ENCODE results near the gene YARS2.
"Not testable (repeated sequence)": the region's sequence is repeated elsewhere in the genome, so short reads cannot be mapped to it uniquely, and the experiment has no call there.

YARS2 gene

DNA sequence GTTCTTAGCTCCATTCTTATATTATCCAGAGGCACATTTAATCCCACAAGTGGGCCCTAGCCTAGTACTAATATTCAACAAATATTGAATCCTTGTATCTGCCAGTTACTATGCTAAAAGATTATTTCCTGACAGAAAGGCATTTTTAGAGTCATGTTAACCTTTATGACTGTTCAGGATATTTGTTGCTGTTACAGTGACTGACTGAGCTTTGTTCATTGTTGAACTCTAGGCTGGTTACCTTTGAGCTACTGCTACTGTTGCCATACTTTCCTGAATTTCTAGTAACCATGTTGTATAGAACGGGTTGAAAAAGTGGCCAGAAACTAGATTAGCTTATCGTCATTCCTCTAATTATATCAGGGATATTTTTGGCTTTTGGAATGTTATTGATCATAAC, 46.8 kb downstream of the YARS2 start:
- H3K36me3 ChIP-seq (ENCODE audit: control insufficient read depth, insufficient read depth, low read length) = peaks cover 61% of the 10 kb centered on the region
- no peaks in the 10 kb centered on the region for H3K27me3 ChIP-seq (ENCODE audit: control insufficient read depth, insufficient read depth, low read length)
- H3K9me3 ChIP-seq (ENCODE audit: control insufficient read depth, insufficient read depth, low read depth, low read length) = no peaks in the 10 kb centered on the region
- H3K4me3 ChIP-seq (ENCODE audit: low read depth, low read length) = no peak overlapping the region
- H3K4me1 ChIP-seq (ENCODE audit: control insufficient read depth, insufficient read depth, low read length) = no peaks in the 10 kb centered on the region
- no peak overlapping the region for H3K9ac ChIP-seq (ENCODE audit: low read length)
- H3K27ac ChIP-seq (ENCODE audit: low read depth, low read length) = no peak overlapping the region

DNA sequence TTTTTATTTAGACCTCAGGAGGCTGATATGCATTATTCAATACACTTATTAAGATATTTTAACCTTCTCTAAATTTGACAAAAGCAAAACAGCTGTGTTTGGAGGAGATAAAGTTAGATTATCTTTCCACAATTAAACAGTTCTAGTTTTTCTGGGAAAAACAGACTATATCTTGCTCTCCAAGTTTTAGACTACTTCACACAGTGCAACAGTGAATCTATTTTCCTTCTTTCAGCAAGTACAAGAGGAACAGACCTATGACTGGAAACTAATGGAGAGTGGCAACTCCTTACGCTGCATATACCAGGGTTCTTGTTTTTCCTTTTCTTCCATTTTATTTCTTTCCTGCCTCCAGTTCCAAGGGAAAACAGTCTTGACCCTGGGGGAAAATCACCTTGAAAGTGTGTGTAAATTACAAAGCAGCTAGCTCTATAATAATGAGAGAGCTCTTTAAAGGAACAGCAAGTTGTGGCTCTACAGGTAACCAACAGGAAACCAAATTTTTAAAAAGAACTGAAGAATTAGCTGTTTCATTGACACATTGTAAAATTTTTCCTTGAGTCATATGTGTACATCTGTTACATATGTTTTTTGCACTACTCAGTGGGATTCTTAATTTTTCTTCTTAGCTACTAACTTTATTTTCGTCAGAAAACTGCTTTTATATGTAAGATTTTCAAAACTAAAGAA, 49.2 kb downstream of the YARS2 start:
- Histone ChIP-seq H3K27ac (ENCODE audit: low read depth, low read length) (no peak overlapping the region), H3K9ac (ENCODE audit: low read length) (no peak overlapping the region), H3K9me3 (ENCODE audit: control insufficient read depth, insufficient read depth, low read depth, low read length) (no peaks in the 10 kb centered on the region), H3K4me1 (ENCODE audit: control insufficient read depth, insufficient read depth, low read length) (no peaks in the 10 kb centered on the region), H3K4me3 (ENCODE audit: low read depth, low read length) (no peak overlapping the region), H3K27me3 (ENCODE audit: control insufficient read depth, insufficient read depth, low read length) (no peaks in the 10 kb centered on the region), H3K36me3 (ENCODE audit: control insufficient read depth, insufficient read depth, low read length) (peaks cover 41% of the 10 kb centered on the region)

DNA sequence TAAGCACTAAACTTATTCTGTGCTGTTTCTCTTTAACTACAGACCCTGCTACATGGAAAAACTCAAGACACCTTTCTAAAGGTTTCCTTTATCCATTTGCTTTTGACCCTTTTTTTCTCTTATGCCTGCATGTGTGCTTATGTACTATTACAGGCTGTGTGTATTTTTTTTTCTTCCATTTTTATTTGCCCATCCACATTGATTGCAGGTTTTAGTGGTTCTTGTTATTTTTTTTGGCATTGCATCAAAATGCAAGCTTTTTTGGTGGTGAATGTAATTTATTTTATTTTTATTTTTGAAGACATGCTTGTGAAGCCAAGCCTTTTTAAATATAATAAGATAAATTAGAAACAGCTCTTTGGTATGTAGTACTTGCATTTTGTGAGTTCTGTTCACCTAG, 49.9 kb downstream of the YARS2 start:
- Histone ChIP-seq H3K27ac (ENCODE audit: low read depth, low read length) (no peak overlapping the region), H3K27me3 (ENCODE audit: control insufficient read depth, insufficient read depth, low read length) (no peaks in the 10 kb centered on the region), H3K36me3 (ENCODE audit: control insufficient read depth, insufficient read depth, low read length) (peaks cover 36% of the 10 kb centered on the region), H3K9ac (ENCODE audit: low read length) (no peak overlapping the region), H3K4me3 (ENCODE audit: low read depth, low read length) (no peak overlapping the region), H3K4me1 (ENCODE audit: control insufficient read depth, insufficient read depth, low read length) (no peaks in the 10 kb centered on the region), H3K9me3 (ENCODE audit: control insufficient read depth, insufficient read depth, low read depth, low read length) (no peaks in the 10 kb centered on the region)

DNA sequence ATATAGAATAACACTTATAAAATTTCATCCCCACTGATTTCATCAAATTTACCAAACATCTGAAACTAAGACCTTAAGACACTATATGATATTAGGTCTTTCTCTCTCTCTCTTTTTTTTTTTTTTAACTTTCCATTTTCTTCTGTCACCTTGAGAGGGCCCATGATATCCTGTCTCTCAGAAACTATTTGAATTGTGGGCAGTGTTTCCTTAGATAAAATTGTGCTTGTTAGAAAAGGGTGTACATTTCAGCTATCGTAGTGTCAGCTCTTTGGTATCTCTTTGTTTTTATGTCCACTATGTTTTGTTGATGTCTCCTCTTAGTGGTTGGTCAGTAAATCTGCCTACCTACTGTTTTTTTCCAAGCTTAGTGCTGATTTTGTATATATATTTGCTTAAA, 52.8 kb downstream of the YARS2 start:
- H3K36me3 ChIP-seq (ENCODE audit: control insufficient read depth, insufficient read depth, low read length) = peaks cover 17% of the 10 kb centered on the region
- H3K4me3 ChIP-seq (ENCODE audit: low read depth, low read length) = no peak overlapping the region
- no peak overlapping the region for H3K9ac ChIP-seq (ENCODE audit: low read length)
- H3K27me3 ChIP-seq (ENCODE audit: control insufficient read depth, insufficient read depth, low read length) = no peaks in the 10 kb centered on the region
- H3K27ac ChIP-seq (ENCODE audit: low read depth, low read length) = no peak overlapping the region
- H3K9me3 ChIP-seq (ENCODE audit: control insufficient read depth, insufficient read depth, low read depth, low read length) = no peaks in the 10 kb centered on the region
- H3K4me1 ChIP-seq (ENCODE audit: control insufficient read depth, insufficient read depth, low read length) = peaks cover 2% of the 10 kb centered on the region

DNA sequence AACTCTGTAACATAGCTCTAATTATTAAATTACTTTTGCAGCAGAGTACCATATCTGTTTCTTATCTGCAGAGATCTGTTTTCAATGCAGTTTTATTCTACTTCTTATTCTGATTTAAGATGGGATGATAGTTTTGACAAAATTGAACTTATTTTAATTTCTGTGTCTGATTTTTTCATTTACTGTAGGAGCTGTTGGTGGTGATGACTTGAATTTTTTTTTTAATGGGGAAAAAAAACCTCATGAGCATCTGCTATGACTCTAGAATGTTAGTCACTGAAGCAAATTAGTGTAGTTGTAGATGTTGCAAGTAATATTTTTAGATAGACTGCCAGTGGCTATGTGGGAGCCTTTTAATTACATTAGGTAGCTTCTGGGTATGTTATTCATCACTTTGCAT, 53.2 kb downstream of the YARS2 start:
- Histone ChIP-seq H3K4me3 (ENCODE audit: low read depth, low read length) (no peak overlapping the region), H3K36me3 (ENCODE audit: control insufficient read depth, insufficient read depth, low read length) (peaks cover 16% of the 10 kb centered on the region), H3K27me3 (ENCODE audit: control insufficient read depth, insufficient read depth, low read length) (no peaks in the 10 kb centered on the region), H3K4me1 (ENCODE audit: control insufficient read depth, insufficient read depth, low read length) (peaks cover 6% of the 10 kb centered on the region), H3K27ac (ENCODE audit: low read depth, low read length) (no peak overlapping the region), H3K9me3 (ENCODE audit: control insufficient read depth, insufficient read depth, low read depth, low read length) (no peaks in the 10 kb centered on the region), H3K9ac (ENCODE audit: low read length) (no peak overlapping the region)

DNA sequence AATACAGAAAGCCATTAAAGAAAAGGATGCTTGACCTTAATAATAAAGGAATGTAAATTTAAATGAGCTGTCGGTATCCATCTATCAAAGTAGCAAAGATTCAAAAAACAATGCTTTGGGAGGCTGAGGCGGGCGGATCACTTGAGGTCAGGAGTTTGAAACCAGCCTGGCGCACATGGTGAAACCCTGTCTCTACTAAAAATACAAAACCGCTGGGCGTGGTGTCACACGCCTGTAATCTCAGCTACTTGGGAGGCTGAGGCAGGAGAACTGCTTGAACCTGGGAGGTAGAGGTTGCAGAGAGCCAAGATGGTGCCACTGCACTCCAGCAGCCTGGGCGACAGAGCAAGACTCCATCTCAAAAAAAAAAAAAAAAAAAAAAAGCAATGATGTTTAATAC, 56.3 kb downstream of the YARS2 start:
- H3K9me3 ChIP-seq (ENCODE audit: control insufficient read depth, insufficient read depth, low read depth, low read length); H3K27me3 ChIP-seq (ENCODE audit: control insufficient read depth, insufficient read depth, low read length); H3K27ac ChIP-seq (ENCODE audit: low read depth, low read length); H3K4me1 ChIP-seq (ENCODE audit: control insufficient read depth, insufficient read depth, low read length); H3K36me3 ChIP-seq (ENCODE audit: control insufficient read depth, insufficient read depth, low read length); H3K4me3 ChIP-seq (ENCODE audit: low read depth, low read length); H3K9ac ChIP-seq (ENCODE audit: low read length): not testable (repeated sequence)

DNA sequence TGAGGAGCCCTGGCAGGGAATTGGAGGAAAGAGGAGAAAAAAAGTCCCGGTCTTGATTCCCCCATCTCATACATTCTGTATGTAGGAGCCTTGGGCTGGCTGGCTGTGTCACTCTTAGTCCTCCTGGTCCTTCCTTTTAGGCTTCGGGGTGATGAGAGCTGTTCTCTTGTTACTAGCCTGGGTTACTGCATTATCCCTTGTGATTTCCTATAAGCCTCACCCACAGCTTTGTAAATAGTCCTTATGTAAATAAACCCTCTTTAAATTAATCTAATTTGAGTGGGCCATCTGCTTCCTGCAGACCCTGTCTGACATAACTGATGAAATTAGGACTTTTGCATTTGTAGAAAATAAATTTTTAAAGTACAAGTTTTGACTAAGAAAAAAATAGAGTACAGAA, 57.4 kb downstream of the YARS2 start:
- Histone ChIP-seq H3K9me3 (ENCODE audit: control insufficient read depth, insufficient read depth, low read depth, low read length) (peaks cover 7% of the 10 kb centered on the region; the same call in 1 of the 2 replicates), H3K4me3 (ENCODE audit: low read depth, low read length) (no peak overlapping the region), H3K9ac (ENCODE audit: low read length) (no peak overlapping the region), H3K27me3 (ENCODE audit: control insufficient read depth, insufficient read depth, low read length) (no peaks in the 10 kb centered on the region), H3K4me1 (ENCODE audit: control insufficient read depth, insufficient read depth, low read length) (peaks cover 10% of the 10 kb centered on the region), H3K27ac (ENCODE audit: low read depth, low read length) (no peak overlapping the region), H3K36me3 (ENCODE audit: control insufficient read depth, insufficient read depth, low read length) (peaks cover 14% of the 10 kb centered on the region)

DNA sequence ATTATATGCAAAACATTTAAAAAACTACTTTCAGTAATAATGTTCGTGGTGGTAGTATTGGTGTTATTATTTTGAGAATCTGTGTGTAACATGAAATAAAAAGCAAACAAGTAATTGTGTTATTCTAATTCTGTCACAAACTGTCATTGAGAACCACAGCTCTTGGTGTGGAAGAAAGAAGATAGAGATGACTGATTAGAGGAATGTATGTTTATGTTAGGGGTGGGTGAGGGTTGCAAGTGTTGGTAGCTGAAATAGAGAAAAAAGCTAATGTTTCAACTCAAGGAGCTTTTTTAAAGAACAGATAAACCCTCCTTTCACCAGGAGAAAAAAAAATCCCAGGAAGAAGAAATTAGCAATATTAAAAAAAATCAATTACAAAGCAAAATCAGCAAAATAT, 58.3 kb downstream of the YARS2 start:
- Histone ChIP-seq H3K36me3 (ENCODE audit: control insufficient read depth, insufficient read depth, low read length) (peaks cover 16% of the 10 kb centered on the region), H3K9ac (ENCODE audit: low read length) (no peak overlapping the region), H3K27ac (ENCODE audit: low read depth, low read length) (no peak overlapping the region), H3K9me3 (ENCODE audit: control insufficient read depth, insufficient read depth, low read depth, low read length) (peaks cover 7% of the 10 kb centered on the region; the same call in 1 of the 2 replicates), H3K27me3 (ENCODE audit: control insufficient read depth, insufficient read depth, low read length) (no peaks in the 10 kb centered on the region), H3K4me3 (ENCODE audit: low read depth, low read length) (no peak overlapping the region), H3K4me1 (ENCODE audit: control insufficient read depth, insufficient read depth, low read length) (peaks cover 10% of the 10 kb centered on the region)
